HG03442 (cell line): ENCODE results near the gene C5.
A peak's percentile ranks its signal among the peaks of the same experiment; 100 is the strongest.

Source experiments
- ATAC-seq: cut with Tn5 transposase; IDR thresholded peaks from one replicate; pipeline ENCODE4 v1.9.1; 2021; ENCODE audit warnings: mild to moderate bottlenecking, moderate library complexity; ENCODE audit not compliant: unreplicated experiment

C5 gene

DNA sequence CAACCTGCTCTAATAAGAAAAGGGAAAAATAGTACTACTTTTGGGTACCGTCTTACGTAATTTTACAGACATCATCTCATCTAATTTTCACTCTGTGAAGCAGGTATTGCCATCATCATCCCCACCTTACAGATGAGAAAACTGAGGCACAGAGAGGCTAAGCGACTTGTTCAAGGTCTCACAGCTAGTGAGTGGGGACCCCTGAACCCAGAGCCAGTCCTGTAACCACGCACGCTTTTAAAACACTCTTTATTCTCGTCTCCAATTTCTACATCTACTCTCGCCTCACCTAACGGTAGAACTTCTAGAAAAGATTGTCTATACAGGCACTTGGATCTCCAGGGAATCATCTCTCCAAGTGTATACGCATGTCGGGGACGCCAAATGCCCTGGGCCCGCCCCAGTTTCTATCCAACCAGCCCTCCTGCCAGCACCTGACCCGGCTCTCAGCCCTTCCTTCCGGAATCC is 122.0 kb downstream of the C5 start:
- ATAC-seq, result no peak

DNA sequence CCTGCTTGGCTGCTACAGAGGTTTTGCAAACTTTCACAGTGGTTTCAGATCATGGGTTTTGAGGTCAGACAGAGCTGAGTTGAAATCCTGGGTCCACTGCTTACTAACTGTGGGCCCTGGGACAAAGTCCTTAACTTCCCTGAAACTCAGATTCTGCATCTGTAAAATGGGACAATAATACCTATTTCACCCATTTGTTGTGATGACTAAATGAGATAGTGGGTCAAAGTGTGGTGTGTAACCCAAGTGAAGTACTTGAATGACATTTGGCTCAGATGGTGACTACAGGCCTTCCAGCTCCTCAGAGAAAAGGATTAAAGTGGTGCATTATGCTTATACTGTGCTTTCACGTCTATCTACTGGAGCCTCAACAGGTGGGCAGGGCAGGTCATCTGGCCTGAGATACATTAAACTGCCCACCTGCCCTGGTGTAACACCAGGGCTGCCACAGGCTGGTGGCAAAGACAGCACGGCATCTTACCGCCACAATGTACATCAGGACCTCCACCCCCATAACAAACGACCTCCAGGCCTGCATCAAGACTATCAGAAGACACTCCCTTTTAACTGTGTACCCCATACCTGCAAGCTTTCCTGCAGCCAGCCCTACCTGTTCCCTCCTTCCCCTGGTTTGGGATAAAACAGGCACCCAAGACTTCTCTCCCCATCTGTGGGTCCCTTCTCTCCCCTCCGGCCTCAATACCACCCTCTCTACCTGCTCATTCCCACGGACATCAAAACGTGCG is 122.6 kb downstream of the C5 start:
- ATAC-seq, result no peak

DNA sequence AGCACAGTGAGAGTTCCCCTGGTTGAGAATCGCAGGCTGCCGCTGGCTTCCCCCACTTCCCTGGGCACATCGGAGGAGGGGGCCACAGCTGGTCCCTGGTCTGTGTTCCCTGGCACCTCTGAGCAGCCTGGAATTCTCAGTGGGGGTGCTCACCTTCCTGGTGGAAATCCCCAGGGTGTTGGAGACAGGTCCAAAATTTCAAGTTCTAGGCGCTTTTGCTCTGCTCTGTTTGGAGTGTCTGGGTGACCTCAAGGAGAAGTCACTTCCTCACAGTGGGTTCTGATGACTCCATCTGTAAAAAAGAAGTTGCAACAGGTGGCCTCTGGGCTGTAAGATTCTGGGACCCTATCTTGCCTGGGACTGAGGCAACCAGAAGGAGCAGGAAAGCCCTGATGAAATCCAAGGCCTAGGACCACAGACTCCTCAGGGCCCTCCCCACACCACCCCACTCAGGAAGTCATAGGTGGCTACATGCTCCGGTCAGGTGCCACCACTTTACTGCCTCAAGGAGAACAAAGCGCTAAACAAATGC is 123.6 kb downstream of the C5 start, which contains the start of gene TRAF1:
Gene TRAF1, minus strand, starts transcription at position 400 of the 532 bp plus-strand sequence. CDS start 721 bp downstream, outside the sequence.
- peak; percentile 19 for ATAC-seq

DNA sequence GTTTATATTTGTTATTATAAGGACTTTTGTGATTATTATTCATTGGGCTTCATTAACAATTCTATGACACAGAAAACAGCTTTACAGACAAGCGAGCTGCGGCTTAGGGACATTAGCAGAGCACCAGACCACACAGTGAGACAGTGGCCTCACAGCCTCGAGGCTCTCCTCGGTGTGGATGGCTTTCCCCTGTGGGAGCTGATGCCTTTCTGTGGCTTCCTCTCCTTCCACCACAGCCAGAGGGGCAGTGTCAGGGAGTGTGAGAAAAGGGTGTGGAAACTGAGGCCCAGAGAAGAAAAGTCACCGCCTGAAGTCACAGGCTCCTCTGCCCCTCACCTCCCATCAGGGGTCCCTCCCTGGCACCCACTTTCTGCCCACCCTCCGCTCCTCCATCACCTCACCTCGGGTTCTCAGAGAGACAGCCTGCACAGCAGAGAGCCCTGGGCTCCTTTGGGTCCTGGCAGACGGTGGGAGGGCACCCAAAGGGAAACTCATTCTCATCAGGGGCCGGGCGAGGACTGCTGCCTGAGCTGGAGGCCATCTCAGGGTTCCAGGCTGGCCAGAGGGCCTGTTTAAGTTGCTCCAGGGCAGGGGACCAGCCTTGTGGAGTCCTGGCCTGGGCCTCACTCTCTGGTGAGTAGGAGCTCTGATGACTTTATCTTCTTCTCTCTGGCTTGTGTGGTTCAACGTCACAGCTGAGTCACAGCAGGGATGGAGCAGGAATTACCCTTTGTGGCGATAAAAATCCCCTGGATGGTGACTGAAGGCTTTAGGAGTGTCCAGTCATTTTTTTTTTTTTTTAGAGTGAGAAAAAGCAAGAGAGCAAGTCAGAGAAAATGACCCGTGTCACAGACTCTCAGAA is 124.3 kb downstream of the C5 start:
- peak; percentile 44 for ATAC-seq

DNA sequence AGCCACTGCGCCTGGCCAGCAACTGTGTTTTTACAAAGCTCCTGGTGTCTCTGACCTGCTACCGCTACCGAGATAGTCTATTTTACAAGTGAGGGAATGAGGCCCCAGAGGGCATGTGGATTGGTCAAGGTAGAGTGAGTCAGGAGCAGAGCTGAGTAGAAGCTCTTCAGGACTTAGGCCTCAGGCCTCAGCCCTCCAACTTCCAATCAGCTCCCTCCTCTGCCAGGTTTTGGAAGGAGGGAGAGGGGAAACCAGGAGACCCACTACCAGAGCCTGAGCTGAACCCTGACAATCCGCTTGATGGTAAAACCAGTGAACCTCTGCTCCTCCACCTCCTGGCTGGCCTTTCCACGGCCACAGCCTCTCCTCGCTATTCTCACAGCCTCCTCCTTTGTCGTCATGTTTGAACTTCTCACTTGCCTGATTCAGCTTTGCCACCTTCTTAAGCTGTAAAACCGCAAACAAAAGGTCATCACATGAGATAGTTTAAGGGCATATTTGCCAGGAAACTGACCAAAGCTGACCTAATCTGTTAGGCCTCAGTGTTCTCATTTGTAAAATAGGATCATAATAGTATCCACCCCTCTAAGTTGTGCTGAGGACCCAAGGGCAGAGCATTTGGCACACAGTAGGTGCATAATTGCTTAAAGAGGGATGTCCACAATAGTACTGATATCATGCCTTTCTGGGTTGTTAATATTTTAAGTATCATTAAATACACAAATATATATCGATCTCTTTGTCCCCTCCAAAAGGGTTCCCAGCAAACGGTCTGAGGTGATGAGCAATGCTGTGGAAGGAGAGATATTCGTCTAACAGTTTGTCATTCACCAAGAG is 125.2 kb downstream of the C5 start:
- no peak for ATAC-seq

DNA sequence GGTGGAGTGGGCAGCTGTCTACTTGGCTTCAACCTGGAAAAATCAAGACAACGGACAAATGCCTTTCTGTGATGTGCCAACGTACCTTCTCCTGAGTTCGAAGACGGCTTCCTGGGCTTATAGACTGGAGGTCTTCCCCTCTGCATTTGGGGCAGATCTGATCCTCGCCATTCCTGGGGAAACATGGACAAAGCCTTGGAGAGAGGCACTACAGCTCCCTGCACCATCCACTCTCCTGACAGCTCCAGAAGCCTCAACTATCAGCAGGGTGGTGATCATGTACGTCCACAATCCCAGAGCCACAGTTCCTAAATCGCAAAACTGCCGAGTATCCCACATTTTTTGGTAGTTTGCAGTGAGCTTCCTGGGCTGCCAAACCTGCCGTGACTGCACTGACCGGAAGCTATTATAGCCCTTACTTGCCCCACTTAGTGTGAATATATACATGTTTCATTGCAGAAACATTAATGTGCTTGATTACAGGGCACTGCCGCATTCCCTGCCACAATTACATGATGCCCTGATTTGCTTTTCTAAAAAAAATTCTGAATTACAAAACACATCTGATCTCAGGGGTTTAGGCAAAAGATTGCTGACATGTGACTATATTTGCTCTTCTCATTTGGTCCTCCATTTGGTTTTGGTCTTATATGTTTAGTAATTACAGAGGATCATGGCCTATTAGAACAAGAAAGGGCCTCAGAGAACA is 126.3 kb downstream of the C5 start:
- no peak for ATAC-seq

DNA sequence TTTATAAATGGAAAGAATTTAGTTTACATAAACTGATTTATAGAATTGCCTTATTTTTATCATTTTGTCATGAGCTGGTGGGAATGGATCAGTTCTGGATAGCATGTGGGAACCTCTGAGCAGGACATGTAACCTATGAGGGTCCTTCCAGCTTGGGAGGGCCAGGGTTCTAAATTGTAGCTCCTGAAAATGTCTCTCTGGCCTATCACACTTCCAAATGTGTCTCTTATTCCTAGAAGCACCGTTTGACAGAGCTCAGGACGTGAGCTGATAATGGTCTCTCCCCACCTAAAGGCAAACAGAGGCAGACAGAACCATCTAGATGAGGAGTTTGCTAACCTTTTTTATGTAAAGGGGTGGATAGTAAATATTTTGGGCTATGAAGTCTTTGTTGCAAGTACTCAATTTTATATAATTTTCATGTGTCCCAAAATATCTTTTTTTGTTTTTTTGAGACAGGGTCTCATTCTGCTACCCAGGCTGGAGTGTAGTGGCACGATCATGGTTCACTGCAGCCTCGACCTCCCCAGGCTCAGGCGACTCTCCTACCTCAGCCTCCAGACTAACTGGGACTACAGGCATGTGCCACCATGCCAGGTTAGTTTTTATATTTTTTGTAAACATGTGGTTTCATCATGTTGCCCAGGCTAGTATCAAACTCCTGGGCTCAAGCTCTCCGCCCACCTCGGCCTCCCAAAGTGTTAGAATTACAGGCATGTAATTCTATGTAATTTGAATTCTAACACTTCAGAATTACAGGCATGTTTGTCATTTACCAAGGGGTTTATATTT is 127.5 kb downstream of the C5 start:
- no peak for ATAC-seq

DNA sequence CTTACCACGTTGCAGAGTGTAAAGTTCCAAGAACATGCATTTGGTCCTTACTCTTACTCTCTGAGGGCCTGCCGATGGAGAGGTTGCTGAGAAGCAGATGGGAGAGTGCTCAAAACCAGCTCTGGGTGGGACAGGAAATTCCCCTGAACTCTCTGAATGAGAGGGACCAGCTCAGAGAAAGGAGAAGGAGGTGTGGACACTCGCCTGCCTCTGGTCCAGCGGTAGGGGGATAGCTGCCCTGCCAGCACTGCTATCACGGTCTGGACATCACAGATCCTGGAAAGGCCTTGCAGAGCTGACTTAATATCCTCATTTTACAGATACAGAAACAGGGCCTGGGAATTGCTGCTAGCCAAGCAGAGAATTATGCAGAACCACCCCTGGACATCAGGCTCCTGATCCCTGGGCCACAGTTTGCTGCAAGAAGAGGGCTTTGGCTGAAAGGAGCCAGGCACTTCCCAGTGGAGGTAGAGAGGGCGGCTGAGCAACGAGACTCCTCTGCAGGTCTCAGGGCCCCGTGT is 128.4 kb downstream of the C5 start:
- no peak for ATAC-seq

DNA sequence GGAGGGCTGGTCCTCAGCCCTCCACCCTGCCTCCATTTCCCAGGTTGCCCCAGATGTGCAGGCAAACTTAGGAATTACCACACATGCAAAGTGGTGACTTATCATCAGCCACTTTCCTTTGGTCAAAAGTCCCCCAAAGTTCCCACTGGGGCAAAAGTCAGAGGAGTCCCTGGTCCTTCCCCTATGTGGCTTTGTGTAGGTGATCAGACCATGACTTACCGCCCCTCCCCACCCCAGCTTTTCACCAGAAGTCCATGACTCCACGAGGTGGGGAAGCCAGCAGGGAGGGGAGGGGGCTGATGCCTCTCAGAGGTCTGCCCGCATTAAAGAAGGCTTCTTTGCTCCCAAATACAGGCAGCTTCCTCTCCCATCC is 129.3 kb downstream of the C5 start:
- ATAC-seq, result no peak

DNA sequence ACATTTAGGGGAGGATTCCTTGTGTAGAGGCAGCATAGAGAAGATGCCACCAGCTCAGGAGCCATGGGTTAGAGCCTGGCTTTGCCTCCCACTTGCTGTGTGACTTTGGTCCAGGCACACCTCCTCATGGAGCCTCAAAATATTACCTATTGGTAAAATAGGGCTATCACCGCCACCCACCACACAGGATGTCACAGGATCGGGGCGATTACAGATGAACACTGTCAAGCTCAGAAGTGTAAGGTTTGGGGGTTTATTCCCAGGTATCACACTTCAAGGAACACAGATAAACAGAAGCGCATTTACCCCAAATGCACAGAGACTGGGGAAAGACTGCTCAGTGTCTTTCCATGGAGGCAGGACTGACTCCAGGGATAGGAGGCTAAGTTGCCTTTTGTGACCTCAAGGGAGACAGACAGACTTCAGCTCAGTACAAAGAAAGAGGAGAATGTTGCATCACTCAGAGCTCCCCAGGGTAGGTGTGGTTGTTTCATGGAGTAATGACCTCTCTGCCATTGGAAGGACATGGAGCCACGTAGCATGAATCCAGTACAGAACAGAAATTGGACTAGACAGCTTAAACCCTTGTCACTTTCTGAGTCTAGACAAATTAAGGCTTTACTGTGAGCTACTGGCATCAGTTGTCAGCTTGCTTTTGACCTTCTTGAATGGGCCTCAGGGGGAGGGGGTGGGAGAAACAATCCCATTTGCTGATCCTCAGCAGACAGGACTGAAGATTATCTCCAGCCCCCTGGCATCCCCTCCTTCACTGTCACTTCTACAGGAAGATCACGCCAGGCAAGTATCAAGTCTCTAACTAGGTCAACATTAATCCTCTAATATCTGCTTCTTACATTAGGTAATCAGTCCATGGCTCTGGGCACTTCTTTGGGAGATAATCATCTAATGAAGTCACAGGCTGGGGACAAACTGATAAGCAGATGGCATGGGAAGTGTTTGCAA is 130.0 kb downstream of the C5 start:
- no peak for ATAC-seq

DNA sequence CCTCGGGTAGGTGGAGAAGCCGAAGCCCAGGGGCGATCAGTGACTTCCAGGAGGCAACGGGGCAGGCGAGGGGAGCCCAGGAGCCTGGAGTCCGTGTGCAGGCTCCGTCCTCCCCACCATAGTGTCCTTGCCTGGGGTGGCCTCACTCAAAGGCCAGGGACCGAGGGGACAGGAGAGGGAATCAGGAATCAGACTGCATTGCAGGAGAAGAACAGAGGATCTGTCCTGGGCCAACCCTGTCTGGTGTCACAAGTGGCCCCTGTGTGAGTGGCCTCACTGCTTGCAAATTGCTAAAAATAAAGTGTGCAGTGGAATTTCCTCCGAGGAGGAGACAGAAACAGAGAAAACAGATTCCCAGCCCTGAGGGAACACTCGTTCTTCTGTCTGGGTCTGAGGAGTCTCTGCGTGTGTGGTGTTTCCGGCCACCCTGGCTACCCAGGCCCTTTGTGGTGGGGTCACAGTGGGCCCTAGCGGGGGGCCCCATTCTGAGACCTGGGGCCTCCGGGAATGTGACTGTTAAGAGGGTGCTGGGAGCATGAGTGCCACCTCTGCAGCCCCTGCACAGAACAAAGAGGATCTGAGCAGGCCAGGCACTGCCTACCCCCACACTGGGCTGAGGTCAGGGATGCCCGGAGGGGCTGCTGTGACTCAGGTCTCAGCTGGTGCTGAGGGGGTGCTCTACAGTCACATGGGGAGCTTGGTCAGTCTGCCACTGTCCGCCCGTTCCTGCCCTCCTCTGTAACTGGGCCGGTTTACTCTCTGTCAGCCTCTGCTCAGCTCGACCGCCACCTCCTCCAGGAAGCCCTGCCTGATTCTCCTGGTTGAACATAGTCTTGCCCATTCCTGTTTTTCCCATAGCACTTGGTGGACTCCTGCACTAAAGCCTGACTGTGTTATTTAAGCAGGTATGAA is 130.9 kb downstream of the C5 start:
- ATAC-seq, result no peak

DNA sequence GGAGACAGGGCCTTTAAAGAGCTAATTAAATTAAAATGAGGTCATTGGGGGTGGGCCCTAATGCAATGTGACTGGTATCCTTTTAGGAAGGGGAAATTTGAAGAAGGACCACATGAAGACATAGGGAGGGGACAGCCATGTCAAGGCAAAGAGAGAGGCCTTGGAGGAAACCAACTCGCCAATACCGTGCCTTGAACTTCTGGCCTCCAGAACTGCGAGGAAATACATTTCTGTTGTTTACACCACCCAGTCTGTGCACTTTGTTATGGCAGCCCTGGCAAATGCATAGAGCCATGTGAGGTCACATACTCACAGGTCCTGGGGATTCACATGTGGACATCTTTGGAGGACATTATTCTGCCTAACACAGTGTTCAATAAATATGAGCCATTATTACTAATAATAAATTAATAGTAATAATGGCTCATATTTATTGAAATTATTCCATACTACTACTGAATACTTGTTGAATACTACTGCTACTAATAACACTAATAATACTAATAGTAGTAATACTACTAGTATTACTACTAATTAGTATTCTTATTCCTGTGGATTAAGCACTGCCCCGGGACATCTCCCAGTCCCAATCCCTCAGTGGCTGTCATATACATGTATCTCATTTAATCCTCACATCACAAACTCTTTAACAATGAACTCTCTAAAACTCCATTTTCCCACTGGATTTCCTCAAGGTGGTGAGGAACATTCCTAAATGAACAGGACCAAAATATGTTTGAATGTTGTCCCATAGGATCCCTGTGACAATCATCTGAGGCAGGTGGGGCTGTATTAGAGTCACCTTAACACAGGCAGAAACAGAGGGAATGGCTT is 131.9 kb downstream of the C5 start:
- ATAC-seq, result no peak

DNA sequence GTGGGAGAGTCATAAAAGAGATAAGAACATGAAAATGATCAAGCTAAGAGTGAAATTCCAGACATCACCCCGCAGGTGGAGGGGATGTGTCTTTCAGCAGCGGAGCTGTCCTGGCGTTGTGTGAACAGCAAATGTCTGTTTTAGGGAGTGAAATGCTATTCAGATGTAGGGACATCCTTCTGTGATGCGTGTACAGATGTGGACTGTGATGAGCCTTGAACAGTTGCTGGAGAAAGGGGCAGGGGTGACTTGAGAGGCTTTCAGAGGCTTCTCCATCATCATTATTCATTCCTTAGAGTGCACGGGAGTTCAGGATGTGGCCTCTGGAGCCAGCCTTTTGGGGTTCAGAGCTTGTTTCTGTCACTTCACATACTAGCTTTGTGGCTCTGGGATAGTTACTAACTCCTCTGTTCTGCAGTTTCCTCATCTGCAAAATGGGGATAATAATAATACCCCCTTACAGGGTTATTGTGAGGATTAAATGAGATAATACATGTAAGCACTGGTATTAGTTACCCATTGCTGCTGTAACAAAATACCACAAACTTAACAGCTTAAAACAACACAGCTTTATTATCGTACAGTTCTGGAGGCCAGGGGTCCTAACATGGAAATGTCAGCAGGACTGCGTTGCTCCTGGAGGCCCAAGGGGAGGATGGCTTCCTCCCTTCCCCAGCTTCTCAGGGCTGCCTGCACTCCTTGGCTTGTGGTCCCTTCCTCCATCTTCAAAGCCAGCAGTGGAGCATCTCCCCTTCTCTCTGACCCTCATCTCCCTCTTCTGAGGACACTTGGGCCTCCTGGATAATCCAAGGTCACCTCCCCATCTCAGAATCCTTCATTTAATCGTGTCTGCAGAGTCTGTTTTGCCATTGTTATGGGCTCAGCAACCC is 132.8 kb downstream of the C5 start:
- no peak for ATAC-seq

DNA sequence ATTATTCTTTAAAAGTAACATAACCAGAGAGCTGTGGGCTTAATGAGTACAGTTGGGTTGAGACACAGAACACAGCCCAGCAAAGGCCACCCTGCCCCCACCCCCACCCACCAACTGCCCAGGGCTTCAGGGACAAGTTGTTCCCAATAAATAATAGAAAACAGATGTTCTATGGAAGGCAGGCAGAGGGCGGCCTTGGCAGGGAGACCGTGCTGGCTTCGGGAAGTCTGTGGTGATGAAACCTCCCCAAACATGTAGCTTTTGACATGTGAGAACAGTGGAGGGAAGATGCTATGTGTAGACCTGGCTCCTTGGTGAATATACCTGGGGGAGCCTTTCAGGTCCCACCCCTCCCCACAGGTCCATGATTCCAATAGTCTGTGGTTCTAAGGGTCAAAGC is 133.5 kb downstream of the C5 start:
- no peak for ATAC-seq

DNA sequence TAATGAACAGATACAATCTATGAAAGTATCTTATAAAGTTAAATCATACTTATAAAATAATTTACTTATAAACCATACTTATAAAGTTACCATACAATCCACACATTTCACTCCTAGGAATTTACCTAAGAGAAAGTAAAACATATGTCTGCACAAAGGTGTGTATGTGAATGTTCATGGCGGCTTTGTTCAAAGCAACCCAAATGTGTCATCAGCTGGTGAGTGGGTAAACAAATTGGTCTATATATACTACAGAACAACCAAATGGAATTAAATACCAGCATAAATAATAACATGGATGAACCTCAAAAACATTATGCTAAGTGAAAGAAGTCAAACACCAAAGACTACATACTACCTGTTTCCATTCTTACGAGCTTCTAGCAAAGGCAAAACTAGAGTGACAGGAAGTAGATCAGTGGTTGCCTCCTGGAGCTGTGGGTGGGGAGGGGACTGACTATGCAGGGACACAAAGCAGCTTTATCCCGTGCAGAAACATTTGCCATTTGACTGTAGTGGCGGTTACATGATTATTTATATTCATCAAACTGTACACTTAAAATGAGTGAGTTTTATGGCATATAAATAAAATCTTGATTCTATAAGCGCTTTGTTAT is 134.1 kb downstream of the C5 start:
- ATAC-seq, result no peak
